Spleen (tissue), 7 donors: ENCODE measurements around the gene CCND2.

Experiments
- POLR2A ChIP-seq, 3 donors: fragments of 450-650 bp; IDR thresholded peaks; one replicate each; pipeline ENCODE4 v1.5.1; 2017; ENCODE audit warnings: antibody characterized with exemption in 3 of 3, mild to moderate bottlenecking in 1 of 3
- POLR2AphosphoS5 ChIP-seq, 3 donors: sonication (generic); formaldehyde crosslinking; IDR thresholded peaks; one replicate each; pipeline ENCODE4 v1.5.1; 2017; ENCODE audit warnings: antibody characterized with exemption in 3 of 3
- TF ChIP-seq, protein P1 (sequence below), 11 experiments: fragments of 200-600 bp in 7 of 11; fragments of 450-650 bp in 4 of 11; sonication (generic) in 4 of 11; IDR thresholded peaks in 8 of 11; conservative IDR thresholded peaks in 3 of 11; 1 replicate in 7 of 11; 2 replicates in 4 of 11; pipeline versions ENCODE4 v1.4.0 to v1.8.0; 2016 to 2021; ENCODE audit warnings: antibody characterized with exemption in 11 of 11, inconsistent platforms in 4 of 11, mild to moderate bottlenecking in 1 of 11
- donor health status: DM: no; HTN: no; CAD: no; lungs with moderate emphysema.
- donor health status: DM: no; HTN: no; CAD: no.
- donor health status: DM: no; HTN: no; CAD: no.

DNA sequence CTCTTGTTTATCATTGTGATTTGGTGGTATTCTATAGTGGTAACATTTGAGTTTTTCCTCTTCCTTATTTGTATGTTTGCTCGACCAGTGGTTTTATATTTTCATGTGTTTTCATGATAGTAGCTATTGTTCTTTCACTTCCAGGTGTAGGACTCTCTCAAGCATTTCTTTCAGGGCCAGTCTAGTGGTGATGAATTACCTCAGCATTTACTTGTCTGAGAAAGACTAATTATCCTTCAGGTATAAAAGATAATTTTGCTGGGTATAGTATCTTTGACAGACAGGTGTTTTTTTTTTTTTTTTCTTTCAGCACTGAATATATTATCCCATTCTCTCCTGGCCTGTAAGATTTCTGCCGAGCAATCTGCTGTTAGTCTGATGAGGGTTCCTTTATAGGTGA, 35.0 kb upstream of the CCND2 start:
- TF ChIP-seq, protein P1, sequence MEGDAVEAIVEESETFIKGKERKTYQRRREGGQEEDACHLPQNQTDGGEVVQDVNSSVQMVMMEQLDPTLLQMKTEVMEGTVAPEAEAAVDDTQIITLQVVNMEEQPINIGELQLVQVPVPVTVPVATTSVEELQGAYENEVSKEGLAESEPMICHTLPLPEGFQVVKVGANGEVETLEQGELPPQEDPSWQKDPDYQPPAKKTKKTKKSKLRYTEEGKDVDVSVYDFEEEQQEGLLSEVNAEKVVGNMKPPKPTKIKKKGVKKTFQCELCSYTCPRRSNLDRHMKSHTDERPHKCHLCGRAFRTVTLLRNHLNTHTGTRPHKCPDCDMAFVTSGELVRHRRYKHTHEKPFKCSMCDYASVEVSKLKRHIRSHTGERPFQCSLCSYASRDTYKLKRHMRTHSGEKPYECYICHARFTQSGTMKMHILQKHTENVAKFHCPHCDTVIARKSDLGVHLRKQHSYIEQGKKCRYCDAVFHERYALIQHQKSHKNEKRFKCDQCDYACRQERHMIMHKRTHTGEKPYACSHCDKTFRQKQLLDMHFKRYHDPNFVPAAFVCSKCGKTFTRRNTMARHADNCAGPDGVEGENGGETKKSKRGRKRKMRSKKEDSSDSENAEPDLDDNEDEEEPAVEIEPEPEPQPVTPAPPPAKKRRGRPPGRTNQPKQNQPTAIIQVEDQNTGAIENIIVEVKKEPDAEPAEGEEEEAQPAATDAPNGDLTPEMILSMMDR (IDR thresholded peaks at IDR 0.05 in 8 of 11, conservative IDR thresholded peaks at IDR 0.05 in 3 of 11): no peak
- TF ChIP-seq POLR2AphosphoS5 (IDR thresholded peaks at IDR 0.05) (no peak), POLR2A (IDR thresholded peaks at IDR 0.05) (no peak)
